ENCODE data around the gene CAMK2B.

The CAMK2B gene

GRCh38 chr7:44277851-44278250 lies 47.5 kb downstream of the CAMK2B start:
- H3K36me3 ChIP-seq (ENCODE audit: insufficient read depth, low read length): no peaks in the 10 kb centered on the region
- H2AFZ ChIP-seq (ENCODE audit: low read depth, low read length): no peak overlapping the region
- H3K4me3 ChIP-seq (ENCODE audit: low read length): no peak overlapping the region
- peaks cover 13% of the 10 kb centered on the region for H3K27me3 ChIP-seq (ENCODE audit: insufficient read depth, low read length)
- H3K4me1 ChIP-seq (ENCODE audit: insufficient read depth, low read length): peaks cover 11% of the 10 kb centered on the region
- H3K9me3 ChIP-seq (ENCODE audit: low read length): no peaks in the 10 kb centered on the region

- no peaks in the 10 kb centered on the region for H3K36me3 ChIP-seq (ENCODE audit: insufficient read depth, low read length)
- peaks cover 11% of the 10 kb centered on the region for H3K4me1 ChIP-seq (ENCODE audit: insufficient read depth, low read length)
- H3K4me3 ChIP-seq (ENCODE audit: low read length): no peak overlapping the region
- H2AFZ ChIP-seq (ENCODE audit: low read depth, low read length): no peak overlapping the region
- no peaks in the 10 kb centered on the region for H3K9me3 ChIP-seq (ENCODE audit: low read length)
- peaks cover 13% of the 10 kb centered on the region for H3K27me3 ChIP-seq (ENCODE audit: insufficient read depth, low read length)
Observed at GRCh38 chr7:44277391-44277790, 48.0 kb downstream of the CAMK2B start.

GRCh38 chr7:44276571-44277221 lies 48.7 kb downstream of the CAMK2B start:
- Histone ChIP-seq H3K36me3 (ENCODE audit: insufficient read depth, low read length) (no peaks in the 10 kb centered on the region), H3K27me3 (ENCODE audit: insufficient read depth, low read length) (peaks cover 13% of the 10 kb centered on the region), H3K4me3 (ENCODE audit: low read length) (no peak overlapping the region), H3K9me3 (ENCODE audit: low read length) (no peaks in the 10 kb centered on the region), H2AFZ (ENCODE audit: low read depth, low read length) (no peak overlapping the region), H3K4me1 (ENCODE audit: insufficient read depth, low read length) (peaks cover 11% of the 10 kb centered on the region)

- Histone ChIP-seq H3K4me3 (ENCODE audit: low read length) (no peak overlapping the region), H3K27me3 (ENCODE audit: insufficient read depth, low read length) (peaks cover 13% of the 10 kb centered on the region), H3K36me3 (ENCODE audit: insufficient read depth, low read length) (no peaks in the 10 kb centered on the region), H2AFZ (ENCODE audit: low read depth, low read length) (no peak overlapping the region), H3K9me3 (ENCODE audit: low read length) (no peaks in the 10 kb centered on the region), H3K4me1 (ENCODE audit: insufficient read depth, low read length) (peaks cover 11% of the 10 kb centered on the region)
Observed at GRCh38 chr7:44275957-44276570, 49.3 kb downstream of the CAMK2B start.

- H3K27me3 ChIP-seq (ENCODE audit: insufficient read depth, low read length): peaks cover 13% of the 10 kb centered on the region
- no peak overlapping the region for H3K4me3 ChIP-seq (ENCODE audit: low read length)
- H2AFZ ChIP-seq (ENCODE audit: low read depth, low read length): no peak overlapping the region
- H3K9me3 ChIP-seq (ENCODE audit: low read length): no peaks in the 10 kb centered on the region
- peaks cover 11% of the 10 kb centered on the region for H3K4me1 ChIP-seq (ENCODE audit: insufficient read depth, low read length)
- H3K36me3 ChIP-seq (ENCODE audit: insufficient read depth, low read length): no peaks in the 10 kb centered on the region
Observed at GRCh38 chr7:44275146-44275545, 50.2 kb downstream of the CAMK2B start.

- peaks cover 11% of the 10 kb centered on the region for H3K4me1 ChIP-seq (ENCODE audit: insufficient read depth, low read length)
- no peak overlapping the region for H2AFZ ChIP-seq (ENCODE audit: low read depth, low read length)
- no peaks in the 10 kb centered on the region for H3K36me3 ChIP-seq (ENCODE audit: insufficient read depth, low read length)
- H3K27me3 ChIP-seq (ENCODE audit: insufficient read depth, low read length): peaks cover 13% of the 10 kb centered on the region
- H3K9me3 ChIP-seq (ENCODE audit: low read length): no peaks in the 10 kb centered on the region
- H3K4me3 ChIP-seq (ENCODE audit: low read length): no peak overlapping the region
Observed at GRCh38 chr7:44274623-44274975, 50.8 kb downstream of the CAMK2B start.

GRCh38 chr7:44273681-44274622 lies 51.4 kb downstream of the CAMK2B start:
- Histone ChIP-seq H2AFZ (ENCODE audit: low read depth, low read length) (no peak overlapping the region), H3K27me3 (ENCODE audit: insufficient read depth, low read length) (peaks cover 10% of the 10 kb centered on the region), H3K9me3 (ENCODE audit: low read length) (no peaks in the 10 kb centered on the region), H3K4me3 (ENCODE audit: low read length) (no peak overlapping the region), H3K4me1 (ENCODE audit: insufficient read depth, low read length) (peaks cover 11% of the 10 kb centered on the region), H3K36me3 (ENCODE audit: insufficient read depth, low read length) (no peaks in the 10 kb centered on the region)

- Histone ChIP-seq H2AFZ (ENCODE audit: low read depth, low read length) (no peak overlapping the region), H3K27me3 (ENCODE audit: insufficient read depth, low read length) (peaks cover 11% of the 10 kb centered on the region), H3K4me3 (ENCODE audit: low read length) (no peak overlapping the region), H3K9me3 (ENCODE audit: low read length) (no peaks in the 10 kb centered on the region), H3K36me3 (ENCODE audit: insufficient read depth, low read length) (no peaks in the 10 kb centered on the region), H3K4me1 (ENCODE audit: insufficient read depth, low read length) (peaks cover 11% of the 10 kb centered on the region)
Observed at GRCh38 chr7:44272981-44273380, 52.4 kb downstream of the CAMK2B start.

- H3K4me1 ChIP-seq (ENCODE audit: insufficient read depth, low read length): peaks cover 11% of the 10 kb centered on the region
- no peak overlapping the region for H2AFZ ChIP-seq (ENCODE audit: low read depth, low read length)
- no peaks in the 10 kb centered on the region for H3K9me3 ChIP-seq (ENCODE audit: low read length)
- H3K4me3 ChIP-seq (ENCODE audit: low read length): no peak overlapping the region
- no peaks in the 10 kb centered on the region for H3K36me3 ChIP-seq (ENCODE audit: insufficient read depth, low read length)
- H3K27me3 ChIP-seq (ENCODE audit: insufficient read depth, low read length): peaks cover 15% of the 10 kb centered on the region
Observed at GRCh38 chr7:44272456-44272855, 52.9 kb downstream of the CAMK2B start.

- Histone ChIP-seq H2AFZ (ENCODE audit: low read depth, low read length) (no peak overlapping the region), H3K36me3 (ENCODE audit: insufficient read depth, low read length) (no peaks in the 10 kb centered on the region), H3K9me3 (ENCODE audit: low read length) (no peaks in the 10 kb centered on the region), H3K4me1 (ENCODE audit: insufficient read depth, low read length) (no peaks in the 10 kb centered on the region), H3K27me3 (ENCODE audit: insufficient read depth, low read length) (peaks cover 36% of the 10 kb centered on the region), H3K4me3 (ENCODE audit: low read length) (no peak overlapping the region)
Observed at GRCh38 chr7:44269943-44270493, 55.4 kb downstream of the CAMK2B start.

GRCh38 chr7:44269417-44269816 lies 56.0 kb downstream of the CAMK2B start:
- no peaks in the 10 kb centered on the region for H3K4me1 ChIP-seq (ENCODE audit: insufficient read depth, low read length)
- no peak overlapping the region for H2AFZ ChIP-seq (ENCODE audit: low read depth, low read length)
- peaks cover 41% of the 10 kb centered on the region for H3K27me3 ChIP-seq (ENCODE audit: insufficient read depth, low read length)
- no peaks in the 10 kb centered on the region for H3K36me3 ChIP-seq (ENCODE audit: insufficient read depth, low read length)
- H3K4me3 ChIP-seq (ENCODE audit: low read length): no peak overlapping the region
- no peaks in the 10 kb centered on the region for H3K9me3 ChIP-seq (ENCODE audit: low read length)

- H3K27me3 ChIP-seq (ENCODE audit: insufficient read depth, low read length): peaks cover 44% of the 10 kb centered on the region
- H3K36me3 ChIP-seq (ENCODE audit: insufficient read depth, low read length): no peaks in the 10 kb centered on the region
- no peaks in the 10 kb centered on the region for H3K9me3 ChIP-seq (ENCODE audit: low read length)
- H3K4me1 ChIP-seq (ENCODE audit: insufficient read depth, low read length): no peaks in the 10 kb centered on the region
- no peak overlapping the region for H2AFZ ChIP-seq (ENCODE audit: low read depth, low read length)
- H3K4me3 ChIP-seq (ENCODE audit: low read length): no peak overlapping the region
Observed at GRCh38 chr7:44268671-44269070, 56.7 kb downstream of the CAMK2B start.
